ENCODE results near the gene PURB. TPM values are rescaled to one million over a fixed set of nuclear protein-coding genes. Genes with fewer than 3 reads are reported as not detected.

The PURB gene
- total and polyA plus RNA-seq, 9 of the 15 experiments (the other 6 are each of a cell fraction or from before 2014, with no cell fraction given), result 1.6 to 14.1 (median 8.8) TPM

DNA sequence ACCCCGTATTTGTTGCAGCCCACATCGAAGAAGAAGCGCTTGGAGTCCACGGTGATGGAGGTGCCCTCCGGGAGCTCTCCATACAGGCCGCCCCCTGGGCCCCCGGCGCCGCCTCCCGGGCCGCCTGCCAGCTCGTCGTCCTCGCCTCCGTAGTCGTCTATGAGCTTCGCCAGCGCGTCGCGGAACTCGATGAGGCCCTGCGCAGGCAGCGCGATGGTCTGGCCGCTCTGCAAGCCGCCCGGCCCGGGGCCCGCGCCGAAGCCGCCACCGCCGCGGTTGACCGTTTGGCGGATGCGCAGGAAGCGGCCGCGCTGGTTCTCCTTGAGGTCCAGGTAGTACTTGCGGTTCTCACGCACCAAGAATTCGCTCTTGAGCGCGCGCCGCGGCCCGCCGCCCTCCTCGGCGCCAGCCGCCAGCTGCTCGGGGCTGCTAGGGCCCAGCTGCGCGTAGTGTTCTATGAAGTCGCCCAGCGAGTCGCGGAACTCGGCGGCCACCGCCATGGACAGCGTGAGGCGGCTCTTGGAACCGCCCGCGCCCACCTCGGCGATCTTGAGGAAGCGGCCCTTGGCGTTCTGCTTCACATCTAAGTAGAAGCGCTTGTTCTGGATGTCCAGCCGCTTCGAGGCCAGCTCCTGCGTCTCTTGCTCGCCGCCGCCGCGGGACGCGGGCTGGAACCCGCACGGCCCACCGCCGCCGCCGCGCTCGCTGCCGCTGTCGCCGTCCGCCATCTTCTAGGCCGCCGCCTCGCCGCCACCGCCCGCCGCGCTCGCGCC is 523 bp downstream of the PURB start (continued):
- TF ChIP-seq PRPF4 (IDR thresholded peaks at IDR 0.05; ENCODE audit: insufficient read depth, low read depth, low read length, poor library complexity, severe bottlenecking) (no peak), ZNF197 (CRISPR knock-in tag; IDR thresholded peaks at IDR 0.05; ENCODE audit: low read depth) (no peak), EZH2 (IDR thresholded peaks at IDR 0.05; ENCODE audit: borderline replicate concordance, low read depth, low read length) (no peak), AFF4 (CRISPR knock-in tag; IDR thresholded peaks at IDR 0.05) (no peak), POU5F1 (IDR thresholded peaks at IDR 0.05; ENCODE audit: borderline replicate concordance, low read depth, low read length, partially characterized antibody) (no peak), ARID4B (CRISPR knock-in tag; IDR thresholded peaks at IDR 0.05) (peak; percentile 57; the same call in 1 of the 2 replicates), HCFC1 (IDR thresholded peaks at IDR 0.05; ENCODE audit: low read depth, low read length) (no peak), DPF2 (IDR thresholded peaks at IDR 0.05) (0 out of 2 replicates have a peak, but pooled peaks have one; percentile 7), CBX2 (IDR thresholded peaks at IDR 0.05; ENCODE audit: insufficient read depth, low read length, poor library complexity, severe bottlenecking) (no peak), FOXM1 (IDR thresholded peaks at IDR 0.05; ENCODE audit: low read depth) (no peak), FOXM1 (CRISPR knock-in tag; IDR thresholded peaks at IDR 0.05; ENCODE audit: low read depth) (peak; percentile 84; the same call in 1 of the 2 replicates)
- TF ChIP-seq, protein P1, sequence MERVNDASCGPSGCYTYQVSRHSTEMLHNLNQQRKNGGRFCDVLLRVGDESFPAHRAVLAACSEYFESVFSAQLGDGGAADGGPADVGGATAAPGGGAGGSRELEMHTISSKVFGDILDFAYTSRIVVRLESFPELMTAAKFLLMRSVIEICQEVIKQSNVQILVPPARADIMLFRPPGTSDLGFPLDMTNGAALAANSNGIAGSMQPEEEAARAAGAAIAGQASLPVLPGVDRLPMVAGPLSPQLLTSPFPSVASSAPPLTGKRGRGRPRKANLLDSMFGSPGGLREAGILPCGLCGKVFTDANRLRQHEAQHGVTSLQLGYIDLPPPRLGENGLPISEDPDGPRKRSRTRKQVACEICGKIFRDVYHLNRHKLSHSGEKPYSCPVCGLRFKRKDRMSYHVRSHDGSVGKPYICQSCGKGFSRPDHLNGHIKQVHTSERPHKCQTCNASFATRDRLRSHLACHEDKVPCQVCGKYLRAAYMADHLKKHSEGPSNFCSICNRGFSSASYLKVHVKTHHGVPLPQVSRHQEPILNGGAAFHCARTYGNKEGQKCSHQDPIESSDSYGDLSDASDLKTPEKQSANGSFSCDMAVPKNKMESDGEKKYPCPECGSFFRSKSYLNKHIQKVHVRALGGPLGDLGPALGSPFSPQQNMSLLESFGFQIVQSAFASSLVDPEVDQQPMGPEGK (CRISPR knock-in tag; IDR thresholded peaks at IDR 0.05; ENCODE audit: borderline replicate concordance), result no peak
- TF ChIP-seq, protein P2, sequence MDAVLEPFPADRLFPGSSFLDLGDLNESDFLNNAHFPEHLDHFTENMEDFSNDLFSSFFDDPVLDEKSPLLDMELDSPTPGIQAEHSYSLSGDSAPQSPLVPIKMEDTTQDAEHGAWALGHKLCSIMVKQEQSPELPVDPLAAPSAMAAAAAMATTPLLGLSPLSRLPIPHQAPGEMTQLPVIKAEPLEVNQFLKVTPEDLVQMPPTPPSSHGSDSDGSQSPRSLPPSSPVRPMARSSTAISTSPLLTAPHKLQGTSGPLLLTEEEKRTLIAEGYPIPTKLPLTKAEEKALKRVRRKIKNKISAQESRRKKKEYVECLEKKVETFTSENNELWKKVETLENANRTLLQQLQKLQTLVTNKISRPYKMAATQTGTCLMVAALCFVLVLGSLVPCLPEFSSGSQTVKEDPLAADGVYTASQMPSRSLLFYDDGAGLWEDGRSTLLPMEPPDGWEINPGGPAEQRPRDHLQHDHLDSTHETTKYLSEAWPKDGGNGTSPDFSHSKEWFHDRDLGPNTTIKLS (IDR thresholded peaks at IDR 0.05; ENCODE audit: borderline replicate concordance, low read depth), result no peak

Data from K562 (cell line).